ENCODE data around the gene EFNB2. TPM values are rescaled to one million over a fixed set of nuclear protein-coding genes. Genes with fewer than 3 reads are reported as not detected.

Gene EFNB2
- total RNA-seq, 1 experiment from 2014 or later = 16.4 TPM

Other genes starting within 250 kb of the EFNB2 start
- gene ARGLU1, start 32.5 kb upstream of the EFNB2 start, total RNA-seq (2014; rRNA removed) = 31.8 and 44.3 TPM in 2 replicates